ENCODE measurements around the gene EPG5. TPM values are rescaled to one million over a fixed set of nuclear protein-coding genes. Genes with fewer than 3 reads are reported as not detected.

The EPG5 gene
- total and polyA plus RNA-seq, 9 of the 15 experiments (the other 6 are each of a cell fraction or from before 2014, with no cell fraction given): 1.3 to 10.7 (median 5.2) TPM

DNA sequence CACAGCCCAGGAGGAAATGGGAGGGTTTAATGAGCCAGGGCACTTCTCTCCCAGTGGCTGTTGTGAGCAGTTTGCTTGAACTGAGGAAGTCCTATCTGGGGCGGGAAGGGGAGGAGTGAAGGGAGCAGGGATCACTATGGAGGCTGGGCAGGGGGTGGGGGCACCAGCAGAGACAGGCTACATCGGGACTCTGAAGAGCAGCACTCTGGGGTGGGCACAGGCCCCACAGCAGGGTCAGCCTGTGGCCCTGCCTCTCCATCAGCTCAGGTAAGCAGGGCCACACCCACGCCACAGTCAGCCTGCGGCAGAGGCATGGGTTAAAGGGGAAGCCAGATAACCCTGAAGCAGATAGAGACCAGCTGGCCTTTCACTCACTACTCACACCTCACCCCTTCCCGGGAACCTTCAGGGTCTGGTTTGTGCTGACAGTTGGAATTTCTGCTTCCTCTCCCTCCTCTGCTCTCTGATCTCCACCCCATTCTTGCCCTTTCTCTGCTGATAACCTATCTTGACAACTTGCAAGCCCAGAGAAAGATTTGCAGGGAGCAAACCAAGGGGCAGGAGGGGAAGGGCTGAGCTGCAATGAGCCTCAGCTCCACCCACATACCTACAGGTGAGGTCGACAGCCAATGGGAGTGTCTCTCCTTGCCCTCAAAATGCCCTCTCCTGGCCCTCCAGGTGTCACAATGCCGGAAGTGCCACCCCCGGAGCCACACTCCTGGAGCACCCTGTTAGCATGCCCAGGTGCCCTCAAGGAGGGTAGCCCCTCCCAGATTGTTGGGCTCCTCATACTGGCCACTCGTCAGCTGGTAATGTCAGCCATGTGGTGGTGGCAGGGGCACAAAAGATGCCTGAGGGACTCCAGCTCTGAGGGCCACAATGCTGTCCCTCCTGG, 138.0 kb downstream of the EPG5 start (continued):
- TF ChIP-seq JUN (IDR thresholded peaks at IDR 0.05; ENCODE audit: borderline replicate concordance, low read depth, low read length) (no peak), JUN (CRISPR knock-in tag; IDR thresholded peaks at IDR 0.05; ENCODE audit: borderline replicate concordance) (no peak), SRSF9 (IDR thresholded peaks at IDR 0.05; ENCODE audit: borderline replicate concordance, low read depth, low read length) (no peak), GATAD2B (IDR thresholded peaks at IDR 0.05; ENCODE audit: borderline replicate concordance) (no peak), FIP1L1 (IDR thresholded peaks at IDR 0.05; ENCODE audit: low read depth, low read length, poor library complexity, severe bottlenecking) (no peak), ZNF444 (CRISPR knock-in tag; IDR thresholded peaks at IDR 0.05) (no peak), CBX5 (IDR thresholded peaks at IDR 0.05; ENCODE audit: borderline replicate concordance, low read depth) (no peak), RFX1 (IDR thresholded peaks at IDR 0.05) (no peak), SRSF1 (IDR thresholded peaks at IDR 0.05; ENCODE audit: low read depth, low read length) (no peak), MAFF (IDR thresholded peaks at IDR 0.05; ENCODE audit: low read length) (no peak; the same call in 1 of the 2 replicates), ARID2 (IDR thresholded peaks at IDR 0.05) (no peak), KDM1A (IDR thresholded peaks at IDR 0.05) (no peak), POLR3A (IDR thresholded peaks at IDR 0.05; ENCODE audit: borderline replicate concordance, extremely low read depth, insufficient read depth, insufficient read length) (no peak), HDAC2 (IDR thresholded peaks at IDR 0.05) (no peak), ZNF609 (CRISPR knock-in tag; IDR thresholded peaks at IDR 0.05; ENCODE audit: borderline replicate concordance) (no peak), CBX8 (IDR thresholded peaks at IDR 0.05; ENCODE audit: borderline replicate concordance, extremely low read depth, low read depth, low read length, poor library complexity, severe bottlenecking) (no peak)
- TF ChIP-seq, protein P1, sequence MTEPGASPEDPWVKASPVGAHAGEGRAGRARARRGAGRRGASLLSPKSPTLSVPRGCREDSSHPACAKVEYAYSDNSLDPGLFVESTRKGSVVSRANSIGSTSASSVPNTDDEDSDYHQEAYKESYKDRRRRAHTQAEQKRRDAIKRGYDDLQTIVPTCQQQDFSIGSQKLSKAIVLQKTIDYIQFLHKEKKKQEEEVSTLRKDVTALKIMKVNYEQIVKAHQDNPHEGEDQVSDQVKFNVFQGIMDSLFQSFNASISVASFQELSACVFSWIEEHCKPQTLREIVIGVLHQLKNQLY (CRISPR knock-in tag; conservative IDR thresholded peaks at IDR 0.05): no peak
- TF ChIP-seq, protein P2, sequence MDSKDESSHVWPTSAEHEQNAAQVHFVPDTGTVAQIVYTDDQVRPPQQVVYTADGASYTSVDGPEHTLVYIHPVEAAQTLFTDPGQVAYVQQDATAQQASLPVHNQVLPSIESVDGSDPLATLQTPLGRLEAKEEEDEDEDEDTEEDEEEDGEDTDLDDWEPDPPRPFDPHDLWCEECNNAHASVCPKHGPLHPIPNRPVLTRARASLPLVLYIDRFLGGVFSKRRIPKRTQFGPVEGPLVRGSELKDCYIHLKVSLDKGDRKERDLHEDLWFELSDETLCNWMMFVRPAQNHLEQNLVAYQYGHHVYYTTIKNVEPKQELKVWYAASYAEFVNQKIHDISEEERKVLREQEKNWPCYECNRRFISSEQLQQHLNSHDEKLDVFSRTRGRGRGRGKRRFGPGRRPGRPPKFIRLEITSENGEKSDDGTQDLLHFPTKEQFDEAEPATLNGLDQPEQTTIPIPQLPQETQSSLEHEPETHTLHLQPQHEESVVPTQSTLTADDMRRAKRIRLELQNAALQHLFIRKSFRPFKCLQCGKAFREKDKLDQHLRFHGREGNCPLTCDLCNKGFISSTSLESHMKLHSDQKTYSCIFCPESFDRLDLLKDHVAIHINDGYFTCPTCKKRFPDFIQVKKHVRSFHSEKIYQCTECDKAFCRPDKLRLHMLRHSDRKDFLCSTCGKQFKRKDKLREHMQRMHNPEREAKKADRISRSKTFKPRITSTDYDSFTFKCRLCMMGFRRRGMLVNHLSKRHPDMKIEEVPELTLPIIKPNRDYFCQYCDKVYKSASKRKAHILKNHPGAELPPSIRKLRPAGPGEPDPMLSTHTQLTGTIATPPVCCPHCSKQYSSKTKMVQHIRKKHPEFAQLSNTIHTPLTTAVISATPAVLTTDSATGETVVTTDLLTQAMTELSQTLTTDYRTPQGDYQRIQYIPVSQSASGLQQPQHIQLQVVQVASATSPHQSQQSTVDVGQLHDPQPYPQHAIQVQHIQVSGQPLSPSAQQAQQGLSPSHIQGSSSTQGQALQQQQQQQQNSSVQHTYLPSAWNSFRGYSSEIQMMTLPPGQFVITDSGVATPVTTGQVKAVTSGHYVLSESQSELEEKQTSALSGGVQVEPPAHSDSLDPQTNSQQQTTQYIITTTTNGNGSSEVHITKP (IDR thresholded peaks at IDR 0.05; ENCODE audit: partially characterized antibody): no peak
